HepG2 (cell line): Measurements from ENCODE around the gene FEM1B. TPM values are rescaled to one million over a fixed set of nuclear protein-coding genes. Genes with fewer than 3 reads are reported as not detected.

Experiments used
- ATAC-seq: fragments of 200-7000 bp; cut with Tn5 transposase; 3 replicates; pipeline ENCODE4 v1.9.1; 2020; ENCODE audit warnings: mild to moderate bottlenecking, moderate library complexity
- BruUV-seq: library from RNA; stranded (reverse); fragments of 400-500 nt; replicated peaks from 2 replicates; lab custom pipeline; 2021; lab: Mats Ljungman, UMichigan
- CTCF ChIA-PET: fragments of 300-600 bp; formaldehyde crosslinking; extraction: SDS; loops from one replicate; lab custom pipeline; 2021; ENCODE audit warnings: low total read pairs, inconsistent platforms, low intra/inter-chr PET ratio; lab: Yijun Ruan, JAX
- POLR2A ChIA-PET: fragments of 350-600 bp; sonication (Branson Sonifier 250); formaldehyde crosslinking; loops from one replicate; lab custom pipeline; 2020; ENCODE audit warnings: antibody characterized with exemption, inconsistent platforms; lab: Yijun Ruan, JAX
- DNase-seq: peaks from one replicate; pipeline ENCODE4 v3.0.0-alpha.2; 2015; ENCODE audit warnings: low spot score
- FAIRE-seq: peaks from 3 replicates; lab custom pipeline; 2011; peaks lifted over from hg19 to GRCh38; lab: Jason Lieb, UNC
- H2AFZ ChIP-seq: one replicate; pipeline ENCODE4 v1.6.1; 2011; ENCODE audit warnings: low read length, inconsistent platforms
- H3K27ac ChIP-seq: fragments of 300-600 bp; 3 replicates; pipeline ENCODE4 v1.8.0; 2011; ENCODE audit warnings: mixed run types, mild to moderate bottlenecking, mixed read lengths, low read length, inconsistent platforms; ENCODE audit not compliant: insufficient read depth; ENCODE audit errors: extremely low read length
- H3K27me3 ChIP-seq, 2 experiments: fragments of 200-600 bp in 1 of 2; 2 replicates in 1 of 2; 3 replicates in 1 of 2; pipeline versions ENCODE4 v1.6.0 to v1.8.0; 2011; ENCODE audit warnings: low read length in 2 of 2, mild to moderate bottlenecking in 2 of 2, moderate library complexity in 2 of 2, inconsistent platforms in 1 of 2; ENCODE audit not compliant: insufficient read depth in 2 of 2, control insufficient read depth in 1 of 2
- H3K36me3 ChIP-seq, 2 experiments: fragments of 200-600 bp in 1 of 2; replicated peaks in 1 of 2; 2 replicates in 1 of 2; 3 replicates in 1 of 2; pipeline versions ENCODE4 v1.5.1 to v1.8.0; 2011; ENCODE audit warnings: low read length in 2 of 2, inconsistent platforms in 1 of 2; ENCODE audit not compliant: insufficient read depth in 2 of 2, control insufficient read depth in 1 of 2
- H3K4me1 ChIP-seq: 2 replicates; pipeline ENCODE4 v1.5.1; 2012; ENCODE audit warnings: low read length, inconsistent platforms; ENCODE audit not compliant: insufficient read depth
- H3K4me2 ChIP-seq: 2 replicates; pipeline ENCODE4 v1.6.0; 2011; ENCODE audit warnings: low read depth, low read length, inconsistent platforms
- H3K4me3 ChIP-seq, 3 experiments: fragments of 200-600 bp in 1 of 3; sonication (generic), shearing (Covaris generic) in 1 of 3; replicated peaks in 1 of 3; 2 replicates each; pipeline ENCODE4 v1.5.1; 2011 to 2016; ENCODE audit warnings: low read length in 3 of 3, inconsistent platforms in 2 of 3, low read depth in 2 of 3, mild to moderate bottlenecking in 2 of 3, control low read depth in 1 of 3, mixed read lengths in 1 of 3; ENCODE audit not compliant: insufficient read depth in 1 of 3
- H3K79me2 ChIP-seq: one replicate; pipeline ENCODE4 v1.6.1; 2011; ENCODE audit warnings: low read length, inconsistent platforms; ENCODE audit not compliant: insufficient read depth
- H3K9ac ChIP-seq: 2 replicates; pipeline ENCODE4 v1.6.0; 2011; ENCODE audit warnings: mild to moderate bottlenecking, low read depth, low read length, inconsistent platforms; ENCODE audit not compliant: insufficient read depth
- H3K9me3 ChIP-seq: 2 replicates; pipeline ENCODE4 v1.5.1; 2012; ENCODE audit warnings: mild to moderate bottlenecking, low read length
- H4K20me1 ChIP-seq: 2 replicates; pipeline ENCODE4 v1.6.0; 2011; ENCODE audit warnings: inconsistent platforms, mild to moderate bottlenecking, low read length, moderate library complexity; ENCODE audit not compliant: insufficient read depth
- CREB1 ChIP-seq, 2 experiments: fragments of 450-650 bp in 1 of 2; IDR thresholded peaks; 2 replicates each; pipeline ENCODE4 v1.6.1; 2016 to 2017; ENCODE audit warnings: control low read depth in 1 of 2, mild to moderate bottlenecking in 1 of 2, missing compliant biosample characterization in 1 of 2, missing genetic modification characterization in 1 of 2
- GZF1 ChIP-seq: sonication (generic); formaldehyde crosslinking; IDR thresholded peaks from 2 replicates; pipeline ENCODE4 v1.5.1; 2020; ENCODE audit warnings: mild to moderate bottlenecking, missing genetic modification reagents
- HOXA3 ChIP-seq: sonication (generic); formaldehyde crosslinking; IDR thresholded peaks from 2 replicates; pipeline ENCODE4 v1.5.0; 2020; ENCODE audit warnings: missing genetic modification reagents
- MEF2D ChIP-seq: sonication (generic); formaldehyde crosslinking; IDR thresholded peaks from 2 replicates; pipeline ENCODE4 v1.5.1; 2020; ENCODE audit warnings: mild to moderate bottlenecking, missing genetic modification reagents
- MTERF4 ChIP-seq: sonication (generic); formaldehyde crosslinking; IDR thresholded peaks from 2 replicates; pipeline ENCODE4 v1.8.0; 2023; ENCODE audit warnings: mild to moderate bottlenecking, missing genetic modification reagents
- NCOA1 ChIP-seq: sonication (generic); formaldehyde crosslinking; IDR thresholded peaks from 2 replicates; pipeline ENCODE4 v1.9.0; 2021; ENCODE audit warnings: missing genetic modification reagents
- SP4 ChIP-seq: sonication (generic); formaldehyde crosslinking; IDR thresholded peaks from 2 replicates; pipeline ENCODE4 v1.8.1; 2023; ENCODE audit warnings: mild to moderate bottlenecking, missing genetic modification reagents
- ZMYM2 ChIP-seq: sonication (generic); formaldehyde crosslinking; IDR thresholded peaks from 2 replicates; pipeline ENCODE4 v1.8.0; 2022; ENCODE audit warnings: mild to moderate bottlenecking, missing genetic modification reagents
- ZNF101 ChIP-seq: sonication (generic); formaldehyde crosslinking; IDR thresholded peaks from 2 replicates; pipeline ENCODE4 v1.4.0; 2020; ENCODE audit warnings: mild to moderate bottlenecking, low read depth, missing genetic modification reagents, borderline replicate concordance
- ZNF280B ChIP-seq: sonication (generic); formaldehyde crosslinking; IDR thresholded peaks from 2 replicates; pipeline ENCODE4 v1.5.0; 2020; ENCODE audit warnings: missing genetic modification reagents, mild to moderate bottlenecking, borderline replicate concordance
- ZNF619 ChIP-seq: sonication (generic); formaldehyde crosslinking; IDR thresholded peaks from 2 replicates; pipeline ENCODE4 v1.4.0; 2020; ENCODE audit warnings: mild to moderate bottlenecking, missing genetic modification reagents
- ZSCAN20 ChIP-seq: sonication (generic); formaldehyde crosslinking; IDR thresholded peaks from 2 replicates; pipeline ENCODE4 v1.4.0; 2020; ENCODE audit warnings: missing genetic modification reagents, mild to moderate bottlenecking, borderline replicate concordance
- WGBS: methylation state at CpG from one replicate; pipeline ENCODE4 v1.1.6; 2017; ENCODE audit warnings: low lambda C conversion rate; 5-methylcytosine and 5-hydroxymethylcytosine counted together
- in situ Hi-C: cut with HindIII; loops from 2 replicates; pipeline ENCODE4 v1.10.0; 2017; ENCODE audit warnings: low pct_unique_long_range_greater_than_20kb; ENCODE audit not compliant: extremely low pct_ligation_motif_present
- intact Hi-C: fragments of 100-400 bp; cut with micrococcal nuclease; formaldehyde crosslinking; loops from one replicate; pipeline ENCODE4 v1.10.0; 2022; ENCODE audit not compliant: unreplicated experiment
- polyA plus RNA-seq, 8 experiments: library from polyadenylated mRNA; depleted of rRNA in 3 of 8; stranded (reverse) in 7 of 8; unstranded in 1 of 8; fragments of >200 nt; fragmentation: Illumina TruSeq in 4 of 8; extraction: Trizol in 4 of 8; gene quantifications; 2 replicates each; pipeline versions ENCODE4 v1.2.1 to v1.2.3, GENCODE V29; 2011 to 2016; ENCODE audit warnings: low read depth in 4 of 8, missing spikeins in 1 of 8, mixed read lengths in 1 of 8; ENCODE audit not compliant: insufficient read depth in 1 of 8
- total RNA-seq, 5 experiments: library from RNA; depleted of rRNA; stranded (reverse); fragments of >200 nt; fragmentation: Illumina TruSeq; extraction: Trizol; gene quantifications; 2 replicates each; pipeline ENCODE4 v1.2.3, GENCODE V29; 2016; ENCODE audit warnings: low read depth in 1 of 5
- TF ChIP-seq, protein P1 (sequence below): sonication (generic); IDR thresholded peaks from 2 replicates; pipeline ENCODE4 v1.6.1; 2016; ENCODE audit warnings: low read depth, borderline replicate concordance

Gene FEM1B
- total and polyA plus RNA-seq, 2 of the 13 experiments (the other 11 are each of a cell fraction or from before 2014, with no cell fraction given): 38.1 to 40.0 TPM

DNA sequence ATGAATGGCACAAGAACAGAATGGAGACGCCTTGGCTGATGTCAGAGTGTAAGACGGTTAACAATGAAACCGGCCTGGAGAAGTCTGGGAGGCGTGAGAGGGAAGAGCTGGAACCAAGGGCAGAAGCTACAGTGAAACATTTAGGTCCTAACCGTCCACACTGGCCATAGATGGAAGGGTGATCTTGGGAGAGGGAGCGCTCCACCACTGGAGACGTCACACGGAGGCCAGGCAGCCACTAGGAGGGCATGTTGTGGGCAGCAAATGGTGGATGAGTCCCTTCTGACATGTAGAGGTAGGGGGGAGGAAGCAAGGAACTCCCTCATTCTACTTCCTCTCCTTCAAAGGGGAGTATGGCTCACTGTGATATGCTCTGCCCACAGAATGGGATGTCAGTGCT, 23.8 kb downstream of the FEM1B start:
- no TSS peak for BruUV-seq
- ChIA-PET CTCF (no interaction called here), POLR2A (interaction anchor here (4.2 kb wide), 1 partner anchor 24 kb away, joined by 51 read pairs; the partner anchor contains the start of gene FEM1B)
- WGBS: 93% methylated on average over 8 of the region's 8 CpGs
- no peak overlapping the region for H3K4me3 ChIP-seq
- TF ChIP-seq ZNF280B (CRISPR knock-in tag) (no peak), MEF2D (CRISPR knock-in tag) (no peak), ZSCAN20 (no peak), HOXA3 (CRISPR knock-in tag) (no peak), ZMYM2 (CRISPR knock-in tag) (no peak), ZNF101 (CRISPR knock-in tag) (no peak), GZF1 (CRISPR knock-in tag) (no peak), CREB1 (IDR thresholded peaks at IDR 0.05) (no peak), CREB1 (CRISPR knock-in tag; IDR thresholded peaks at IDR 0.05) (no peak), SP4 (CRISPR knock-in tag) (no peak), MTERF4 (CRISPR knock-in tag) (no peak), ZNF619 (CRISPR knock-in tag) (no peak), NCOA1 (CRISPR knock-in tag) (no peak)
- TF ChIP-seq, protein P1, sequence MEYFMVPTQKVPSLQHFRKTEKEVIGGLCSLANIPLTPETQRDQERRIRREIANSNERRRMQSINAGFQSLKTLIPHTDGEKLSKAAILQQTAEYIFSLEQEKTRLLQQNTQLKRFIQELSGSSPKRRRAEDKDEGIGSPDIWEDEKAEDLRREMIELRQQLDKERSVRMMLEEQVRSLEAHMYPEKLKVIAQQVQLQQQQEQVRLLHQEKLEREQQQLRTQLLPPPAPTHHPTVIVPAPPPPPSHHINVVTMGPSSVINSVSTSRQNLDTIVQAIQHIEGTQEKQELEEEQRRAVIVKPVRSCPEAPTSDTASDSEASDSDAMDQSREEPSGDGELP: no peak
- no peak for ATAC-seq
- no peaks in the 10 kb centered on the region for H3K27me3 ChIP-seq
- peaks cover 75% of the 10 kb centered on the region for H3K4me1 ChIP-seq
- H3K9ac ChIP-seq: no peak overlapping the region
- H3K9me3 ChIP-seq: no peaks in the 10 kb centered on the region
- no peak for DNase-seq
- intact Hi-C loops (no loop called here), in situ Hi-C loops (loop anchor here (5.0 kb wide), 1 partner anchor 44 kb away; no protein-coding TSS in a partner anchor)
- H3K4me2 ChIP-seq: no peak overlapping the region
- H3K36me3 ChIP-seq: no peaks in the 10 kb centered on the region
- H2AFZ ChIP-seq: no peak overlapping the region
- no peak for FAIRE-seq
- H4K20me1 ChIP-seq: no peaks in the 10 kb centered on the region
- peak overlapping the region; percentile 56 for H3K27ac ChIP-seq
- no peaks in the 10 kb centered on the region for H3K79me2 ChIP-seq
